Activated naive CD4-positive, alpha-beta T cell treated with anti-CD3 and anti-CD28 coated beads, Interleukin-2, amount 50 U/mL, for 16 hours (primary cell): ENCODE results near the gene TEK.
"Not testable (repeated sequence)": the region's sequence is repeated elsewhere in the genome, so short reads cannot be mapped to it uniquely, and the experiment has no call there.

Experiments used
- DNase-seq: peaks from one replicate; pipeline ENCODE4 v3.0.0-alpha.2; 2020

Gene TEK

DNA sequence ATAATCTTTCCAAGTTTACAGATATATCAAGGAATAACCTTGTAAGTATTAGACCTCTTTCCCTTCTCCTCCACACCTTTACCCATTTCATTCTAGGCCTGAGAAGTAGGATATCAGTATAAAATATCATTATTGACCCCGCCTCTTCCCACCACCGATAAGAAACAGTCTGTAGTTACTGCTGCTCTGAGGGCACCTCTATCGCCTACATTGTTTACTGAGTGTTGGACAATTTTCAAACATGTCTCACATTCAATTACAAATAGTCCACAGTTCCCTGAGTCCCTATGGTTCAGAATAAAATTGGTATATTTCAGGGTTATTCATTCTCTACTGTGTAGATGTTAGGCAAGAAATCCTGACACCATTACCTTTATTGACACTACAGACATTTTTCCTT, 73.4 kb downstream of the TEK start:
- no peak for DNase-seq

DNA sequence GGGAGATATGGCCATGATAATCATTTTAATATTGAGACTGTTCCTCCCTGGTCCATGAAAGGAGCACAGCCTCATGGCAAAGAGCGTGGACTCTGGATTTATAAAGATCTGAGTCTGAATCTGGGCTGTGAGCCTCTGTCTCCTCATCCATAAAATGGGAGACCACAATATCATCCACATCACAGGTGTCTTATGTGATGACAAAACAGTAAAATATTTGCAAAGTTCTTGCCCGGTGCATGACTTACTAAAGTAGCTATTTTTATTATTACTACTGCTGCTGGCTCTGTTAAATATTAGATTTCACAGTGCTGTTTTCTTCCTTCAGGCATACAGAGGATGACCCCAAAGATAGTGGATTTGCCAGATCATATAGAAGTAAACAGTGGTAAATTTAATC, 74.1 kb downstream of the TEK start:
- DNase-seq, result no peak

- no peak for DNase-seq
Measured at GRCh38 chr9:27183701-27184100, 74.7 kb downstream of the TEK start.

DNA sequence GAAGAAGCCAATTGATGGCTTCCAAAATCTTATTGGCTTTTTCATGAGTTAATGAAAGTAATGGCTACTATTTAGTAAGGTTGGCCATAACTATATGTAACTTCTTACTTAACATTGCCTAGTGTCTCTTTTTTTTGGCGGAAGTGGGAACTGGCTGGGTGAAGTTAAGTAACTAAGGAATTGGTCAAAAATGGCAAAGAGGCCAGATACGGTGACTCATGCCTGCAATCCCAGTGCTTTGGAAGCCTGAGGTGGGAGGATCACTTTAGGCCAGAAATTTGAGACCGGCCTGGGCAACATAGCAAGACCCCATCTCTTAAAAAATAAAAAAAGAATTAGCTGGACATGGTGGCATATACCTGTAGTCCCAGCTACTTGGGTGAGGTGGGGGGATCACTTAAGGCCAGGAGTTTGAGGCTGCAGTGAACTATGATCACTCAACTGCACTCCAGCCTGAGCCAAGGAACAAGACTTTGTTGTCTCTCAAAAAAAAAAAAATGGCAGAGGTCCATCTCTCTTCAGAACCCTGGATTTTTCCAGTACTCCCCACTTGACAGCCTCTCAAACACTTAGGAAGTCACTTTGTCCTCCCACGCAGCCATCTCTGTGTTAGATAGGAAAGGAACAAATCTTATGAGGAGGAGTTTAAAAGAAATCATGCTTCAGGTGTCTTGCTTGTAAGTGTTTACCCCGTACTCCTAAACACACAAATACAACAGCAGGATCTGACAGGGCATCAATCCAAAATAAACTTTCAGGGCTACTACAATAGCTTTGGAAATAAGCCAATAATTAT, 75.7 kb downstream of the TEK start:
- DNase-seq, result no peak

- no peak for DNase-seq
Measured at GRCh38 chr9:27188426-27188825, 79.4 kb downstream of the TEK start.

- DNase-seq, result no peak
Measured at GRCh38 chr9:27189426-27189825, 80.4 kb downstream of the TEK start.

- no peak for DNase-seq
Measured at GRCh38 chr9:27192291-27192960, 83.4 kb downstream of the TEK start.

DNA sequence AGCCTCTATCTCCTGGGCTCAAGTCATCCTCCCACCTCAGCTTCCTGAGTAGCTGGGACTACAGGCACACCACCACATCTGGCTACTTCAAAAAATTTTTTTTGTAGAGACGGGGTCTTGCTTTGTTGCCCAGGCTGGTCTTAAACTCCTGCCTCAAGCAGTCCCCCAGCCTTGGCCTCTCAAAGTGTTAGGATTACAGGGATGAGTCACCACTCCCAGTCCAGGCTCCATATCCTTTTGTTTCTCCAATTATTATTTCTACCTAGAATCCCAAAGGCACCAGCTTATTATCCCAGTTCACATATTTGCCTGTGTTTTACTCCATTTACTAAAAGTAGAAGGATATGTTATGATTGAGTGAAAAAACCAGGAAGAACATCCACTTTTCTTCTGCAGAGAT, 84.9 kb downstream of the TEK start:
- DNase-seq, result no peak

- no peak for DNase-seq
Measured at GRCh38 chr9:27194401-27195091, 85.5 kb downstream of the TEK start.

GRCh38 chr9:27195191-27195590, 86.2 kb downstream of the TEK start:
- DNase-seq, result no peak

DNA sequence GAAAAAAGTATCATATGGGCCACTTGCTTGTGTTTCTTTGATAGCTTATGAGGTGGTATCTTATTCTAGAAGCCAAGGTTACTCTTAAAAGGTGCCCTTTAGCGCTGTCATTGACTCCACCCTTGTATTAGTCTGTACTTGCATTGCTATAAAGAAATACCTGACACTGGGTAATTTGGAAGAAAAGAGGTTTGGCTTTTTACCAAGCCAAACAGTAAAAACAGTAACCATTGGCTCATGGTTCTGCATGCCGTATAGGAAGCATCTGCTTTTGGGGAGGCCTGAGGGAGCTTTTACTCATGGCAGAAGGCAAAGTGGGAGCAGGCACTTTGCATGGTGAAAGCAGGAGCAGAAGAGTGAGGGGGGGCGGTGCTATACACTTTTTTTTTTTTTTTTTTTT, 87.4 kb downstream of the TEK start:
- DNase-seq, result no peak

DNA sequence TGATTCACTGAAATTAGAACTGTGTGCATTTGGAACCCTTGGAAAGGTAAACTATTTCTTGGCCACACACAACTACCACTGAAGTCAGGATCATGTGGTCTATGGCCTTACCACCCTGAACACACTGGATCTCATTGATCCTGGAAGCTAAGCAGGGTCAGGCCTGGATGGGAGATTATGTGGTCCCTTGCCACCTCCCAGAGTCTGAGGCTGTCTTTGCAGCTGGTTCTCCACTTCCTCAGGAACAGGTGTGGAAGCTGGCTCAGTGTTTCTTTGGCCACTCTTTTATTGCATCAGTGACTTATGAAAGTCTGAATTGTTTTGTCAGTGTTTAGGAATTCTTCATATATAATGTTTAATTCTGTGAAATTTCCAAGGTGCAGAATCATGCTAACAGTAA, 89.2 kb downstream of the TEK start:
- no peak for DNase-seq

- no peak for DNase-seq
Measured at GRCh38 chr9:27202056-27202455, 93.0 kb downstream of the TEK start.

- no peak for DNase-seq
Measured at GRCh38 chr9:27203783-27204182, 94.8 kb downstream of the TEK start.

- DNase-seq, result no peak
Measured at GRCh38 chr9:27204578-27204977, 95.6 kb downstream of the TEK start.

GRCh38 chr9:27205198-27205597, 96.2 kb downstream of the TEK start:
- DNase-seq, result no peak

DNA sequence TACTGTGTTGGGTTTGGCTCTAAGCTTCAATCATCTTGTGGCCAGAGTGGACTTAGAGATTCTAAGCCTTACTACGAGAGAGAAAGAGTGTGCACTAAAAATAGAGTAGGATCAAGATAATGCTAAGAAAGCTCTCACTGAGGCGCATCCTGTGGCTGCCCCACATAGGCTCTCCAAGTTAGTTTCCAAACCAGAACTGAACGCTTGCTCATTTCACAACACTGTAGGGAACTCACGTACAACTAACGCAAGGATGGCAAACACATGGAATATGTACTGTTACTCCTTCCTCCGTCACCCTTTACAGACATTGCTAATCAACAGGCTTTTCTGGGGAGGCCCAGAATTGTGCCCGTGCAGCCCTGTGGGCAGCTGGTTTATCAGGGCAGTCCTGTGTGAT, 97.0 kb downstream of the TEK start:
- DNase-seq, result no peak

GRCh38 chr9:27209034-27209433, 100.0 kb downstream of the TEK start:
- no peak for DNase-seq

DNA sequence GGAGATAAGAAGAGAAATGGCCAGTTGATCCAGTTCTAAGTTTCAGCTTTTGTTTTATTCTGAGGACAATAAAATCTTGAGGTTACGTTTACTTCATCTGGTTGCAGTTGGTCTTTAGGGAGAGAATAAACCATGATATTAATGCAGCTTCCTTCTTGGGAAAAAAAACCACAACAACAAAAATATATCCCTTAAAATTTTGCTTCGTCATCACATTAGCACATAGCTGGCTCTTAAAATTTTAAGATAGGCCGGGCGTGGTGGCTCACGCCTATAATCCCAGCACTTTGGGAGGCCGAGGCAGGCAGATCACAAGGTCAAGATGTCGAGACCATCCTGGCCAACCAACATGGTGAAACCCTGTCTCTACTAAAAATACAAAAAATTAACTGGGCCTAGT, 101.6 kb downstream of the TEK start:
- no peak for DNase-seq

- DNase-seq, result no peak
Measured at GRCh38 chr9:27212191-27212590, 103.2 kb downstream of the TEK start.

DNA sequence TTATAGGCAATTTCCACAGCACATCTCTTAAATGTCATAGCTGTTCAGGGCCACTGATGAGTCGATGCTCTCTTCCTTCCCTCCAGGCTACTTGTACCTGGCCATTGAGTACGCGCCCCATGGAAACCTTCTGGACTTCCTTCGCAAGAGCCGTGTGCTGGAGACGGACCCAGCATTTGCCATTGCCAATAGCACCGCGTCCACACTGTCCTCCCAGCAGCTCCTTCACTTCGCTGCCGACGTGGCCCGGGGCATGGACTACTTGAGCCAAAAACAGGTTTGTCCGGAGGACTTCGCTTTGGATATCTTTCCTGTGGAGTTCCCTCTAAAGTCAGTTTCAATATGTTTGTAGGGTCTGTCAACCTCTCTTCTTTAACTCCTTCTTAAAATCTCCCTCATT, 103.6 kb downstream of the TEK start:
- no peak for DNase-seq

GRCh38 chr9:27227192-27227591, 118.2 kb downstream of the TEK start:
- DNase-seq, result no peak

DNA sequence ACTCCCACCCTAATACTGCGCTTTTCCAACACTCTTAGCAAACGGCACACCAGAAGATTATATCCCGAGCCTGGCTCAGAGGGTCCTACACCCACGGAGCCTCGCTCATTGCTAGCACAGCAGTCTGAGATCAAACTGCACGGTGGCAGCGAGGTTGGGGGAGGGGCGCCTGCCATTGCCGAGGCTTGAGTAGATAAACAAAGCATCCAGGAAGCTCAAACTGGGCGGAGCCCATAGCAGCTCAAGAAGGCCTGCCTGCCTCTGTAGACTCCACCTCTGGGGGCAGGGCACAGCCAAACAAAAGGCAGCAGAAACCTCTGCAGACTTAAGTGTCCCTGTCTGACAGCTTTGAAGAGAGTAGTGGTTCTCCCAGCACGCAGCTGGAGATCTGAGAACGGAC, 130.6 kb downstream of the TEK start:
- DNase-seq, result not testable (repeated sequence)

DNA sequence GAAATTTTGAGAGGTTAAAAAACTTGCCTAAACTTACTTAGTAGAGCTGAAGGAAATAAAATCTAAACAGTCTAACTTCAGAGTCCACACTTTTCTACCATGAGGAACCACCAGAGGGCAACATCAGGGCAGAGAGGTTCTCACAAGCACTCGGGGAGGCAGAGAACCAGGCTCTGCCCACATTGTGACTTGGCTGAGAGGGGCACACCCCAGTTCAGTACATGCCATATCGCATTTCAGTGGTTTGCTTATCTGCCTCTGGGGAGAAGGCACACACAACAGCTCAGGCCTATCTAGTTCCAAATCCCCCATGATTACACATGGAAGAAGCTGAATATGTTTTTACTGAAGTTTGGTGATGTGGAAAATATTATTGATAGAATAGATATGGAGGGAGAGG, 138.7 kb downstream of the TEK start:
- DNase-seq, result no peak
